ENCODE results near the gene CLASP1.

DNA sequence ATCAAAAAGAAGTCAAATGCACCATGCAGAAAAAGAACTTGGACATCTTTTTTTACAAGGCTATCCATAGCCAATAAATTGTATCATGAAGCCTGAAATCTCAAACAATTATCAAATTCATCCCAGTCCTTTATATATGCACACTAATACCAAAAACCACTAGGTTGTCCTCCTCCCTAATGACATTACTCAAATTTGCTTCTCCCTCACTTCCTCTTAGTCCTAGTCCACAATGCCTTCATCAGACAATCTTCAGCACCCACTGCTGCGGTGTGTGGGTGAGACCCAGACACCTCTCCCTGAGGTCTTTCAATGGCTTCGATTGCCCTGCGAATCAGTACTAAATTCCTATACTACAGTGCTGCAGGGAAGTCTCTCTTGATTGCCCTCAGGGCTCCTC is 58.1 kb downstream of the CLASP1 start:
- no peak for TF ChIP-seq EZH2 (IDR thresholded peaks at IDR 0.05; ENCODE audit: borderline replicate concordance)
- TF ChIP-seq, protein P1, sequence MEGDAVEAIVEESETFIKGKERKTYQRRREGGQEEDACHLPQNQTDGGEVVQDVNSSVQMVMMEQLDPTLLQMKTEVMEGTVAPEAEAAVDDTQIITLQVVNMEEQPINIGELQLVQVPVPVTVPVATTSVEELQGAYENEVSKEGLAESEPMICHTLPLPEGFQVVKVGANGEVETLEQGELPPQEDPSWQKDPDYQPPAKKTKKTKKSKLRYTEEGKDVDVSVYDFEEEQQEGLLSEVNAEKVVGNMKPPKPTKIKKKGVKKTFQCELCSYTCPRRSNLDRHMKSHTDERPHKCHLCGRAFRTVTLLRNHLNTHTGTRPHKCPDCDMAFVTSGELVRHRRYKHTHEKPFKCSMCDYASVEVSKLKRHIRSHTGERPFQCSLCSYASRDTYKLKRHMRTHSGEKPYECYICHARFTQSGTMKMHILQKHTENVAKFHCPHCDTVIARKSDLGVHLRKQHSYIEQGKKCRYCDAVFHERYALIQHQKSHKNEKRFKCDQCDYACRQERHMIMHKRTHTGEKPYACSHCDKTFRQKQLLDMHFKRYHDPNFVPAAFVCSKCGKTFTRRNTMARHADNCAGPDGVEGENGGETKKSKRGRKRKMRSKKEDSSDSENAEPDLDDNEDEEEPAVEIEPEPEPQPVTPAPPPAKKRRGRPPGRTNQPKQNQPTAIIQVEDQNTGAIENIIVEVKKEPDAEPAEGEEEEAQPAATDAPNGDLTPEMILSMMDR (IDR thresholded peaks at IDR 0.05; ENCODE audit: poor library complexity) = no peak

All from hepatocyte (in vitro differentiated cells).